Middle frontal gyrus (tissue), 1 donor: Measurements from ENCODE around the gene PLD5.

Experiments used
- DNase-seq: peaks from one replicate; pipeline ENCODE4 v3.0.0-alpha.2; 2015; ENCODE audit warnings: low spot score; ENCODE audit errors: extremely low spot score

PLD5 gene

GRCh38 chr1:242524571-242525359 lies at the start of gene PLD5:
TSS of gene PLD5 (minus strand) at chr1:242524697.
- no peak for DNase-seq

- no peak for DNase-seq
Measured at GRCh38 chr1:242569867-242570266, 45.4 kb upstream of the PLD5 start.

GRCh38 chr1:242568666-242569065 lies 44.2 kb upstream of the PLD5 start:
- no peak for DNase-seq

GRCh38 chr1:242567596-242567995 lies 43.1 kb upstream of the PLD5 start:
- DNase-seq, result no peak

GRCh38 chr1:242556759-242557158 lies 32.3 kb upstream of the PLD5 start:
- DNase-seq, result no peak

GRCh38 chr1:242556276-242556675 lies 31.8 kb upstream of the PLD5 start:
- no peak for DNase-seq

- DNase-seq, result no peak
Measured at GRCh38 chr1:242554577-242554976, 30.1 kb upstream of the PLD5 start.

- DNase-seq, result no peak
Measured at GRCh38 chr1:242546849-242547729, 22.6 kb upstream of the PLD5 start.

- no peak for DNase-seq
Measured at GRCh38 chr1:242546441-242546840, 21.9 kb upstream of the PLD5 start.

- DNase-seq, result no peak
Measured at GRCh38 chr1:242544071-242544470, 19.6 kb upstream of the PLD5 start.

GRCh38 chr1:242542271-242542670 lies 17.8 kb upstream of the PLD5 start:
- DNase-seq, result no peak

GRCh38 chr1:242535986-242536385 lies 11.5 kb upstream of the PLD5 start:
- no peak for DNase-seq

- no peak for DNase-seq
Measured at GRCh38 chr1:242534753-242535152, 10.3 kb upstream of the PLD5 start.

- no peak for DNase-seq
Measured at GRCh38 chr1:242530761-242531160, 6.3 kb upstream of the PLD5 start.

GRCh38 chr1:242525769-242526168 lies 1.3 kb upstream of the PLD5 start:
- DNase-seq, result no peak

- no peak for DNase-seq
Measured at GRCh38 chr1:242525360-242525722, 844 bp upstream of the PLD5 start.

GRCh38 chr1:242523719-242524570 lies 552 bp downstream of the PLD5 start:
- no peak for DNase-seq

- no peak for DNase-seq
Measured at GRCh38 chr1:242522996-242523718, 1.3 kb downstream of the PLD5 start.

- DNase-seq, result no peak
Measured at GRCh38 chr1:242522304-242522945, 2.1 kb downstream of the PLD5 start.

GRCh38 chr1:242515555-242515954 lies 8.9 kb downstream of the PLD5 start:
- DNase-seq, result no peak
